ENCODE results near the gene SH2D5.

Gene SH2D5

GRCh38 chr1:20732588-20733359, at the start of gene SH2D5:
SH2D5 (minus strand) TSS chr1:20732703; CDS start chr1:20728044, 4,659 bp downstream.
- peak in 2 of 4 experiments; percentile 20 to 34 for DNase-seq

GRCh38 chr1:20775700-20776099, 43.2 kb upstream of the SH2D5 start:
- no peak for DNase-seq

GRCh38 chr1:20771780-20772179, 39.3 kb upstream of the SH2D5 start:
- DNase-seq: no peak

- no peak for DNase-seq
These were observed 38.0 kb upstream of the SH2D5 start for GRCh38 chr1:20770314-20771087.

- no peak for DNase-seq
These were observed 34.8 kb upstream of the SH2D5 start for GRCh38 chr1:20767271-20767670.

- no peak for DNase-seq
These were observed 30.9 kb upstream of the SH2D5 start for GRCh38 chr1:20763417-20763816.

- DNase-seq: no peak
These were observed 27.8 kb upstream of the SH2D5 start for GRCh38 chr1:20760322-20760721.

- DNase-seq: no peak
These were observed 21.1 kb upstream of the SH2D5 start for GRCh38 chr1:20753589-20753988.

GRCh38 chr1:20751462-20751990, 19.0 kb upstream of the SH2D5 start:
- DNase-seq: no peak

GRCh38 chr1:20742671-20743070, 10.2 kb upstream of the SH2D5 start:
- DNase-seq: no peak

- DNase-seq: no peak
These were observed 8.3 kb upstream of the SH2D5 start for GRCh38 chr1:20740781-20741180.

GRCh38 chr1:20739225-20739624, 6.7 kb upstream of the SH2D5 start:
- DNase-seq: no peak

- DNase-seq: no peak
These were observed 3.1 kb upstream of the SH2D5 start for GRCh38 chr1:20735581-20736111.

- DNase-seq: no peak
These were observed 965 bp upstream of the SH2D5 start for GRCh38 chr1:20733360-20733975.

- peak in 1 of 4 experiments; percentile 15 for DNase-seq
These were observed 374 bp downstream of the SH2D5 start for GRCh38 chr1:20732071-20732587.

GRCh38 chr1:20731057-20731991, 1.2 kb downstream of the SH2D5 start:
- no peak for DNase-seq

- DNase-seq: no peak
These were observed 1.8 kb downstream of the SH2D5 start for GRCh38 chr1:20730690-20731056.

- DNase-seq: no peak
These were observed 2.4 kb downstream of the SH2D5 start for GRCh38 chr1:20729990-20730689.

- DNase-seq: no peak
These were observed 3.2 kb downstream of the SH2D5 start for GRCh38 chr1:20729155-20729931.

Data from activated naive CD4-positive, alpha-beta T cell (primary cell).